SK-N-DZ (cell line): Measurements from ENCODE around the gene TNFRSF1A.
"Not testable (repeated sequence)": the region's sequence is repeated elsewhere in the genome, so short reads cannot be mapped to it uniquely, and the experiment has no call there.

Source experiments
- DNase-seq: peaks from one replicate; pipeline ENCODE4 v3.0.0-alpha.2; 2015; ENCODE audit warnings: low spot score

The TNFRSF1A gene

GRCh38 chr12:6358881-6359280, 17.0 kb upstream of the TNFRSF1A start:
- DNase-seq, result no peak

- DNase-seq, result no peak
These were observed 14.5 kb upstream of the TNFRSF1A start for GRCh38 chr12:6356374-6356820.

- DNase-seq, result no peak
These were observed 13.9 kb upstream of the TNFRSF1A start for GRCh38 chr12:6355491-6356373.

GRCh38 chr12:6354495-6355393, 12.9 kb upstream of the TNFRSF1A start:
- DNase-seq, result no peak

GRCh38 chr12:6352193-6353173, 10.6 kb upstream of the TNFRSF1A start:
- no peak for DNase-seq

- no peak for DNase-seq
These were observed 9.7 kb upstream of the TNFRSF1A start for GRCh38 chr12:6351622-6352021.

- no peak for DNase-seq
These were observed 5.8 kb upstream of the TNFRSF1A start for GRCh38 chr12:6347367-6348338.

- no peak for DNase-seq
These were observed 5.1 kb upstream of the TNFRSF1A start for GRCh38 chr12:6346942-6347341.

GRCh38 chr12:6346235-6346832, 4.5 kb upstream of the TNFRSF1A start:
- peak; percentile 85 for DNase-seq

GRCh38 chr12:6345319-6346091, 3.6 kb upstream of the TNFRSF1A start:
- DNase-seq, result no peak

- not testable (repeated sequence) for DNase-seq
These were observed 2.3 kb upstream of the TNFRSF1A start for GRCh38 chr12:6344101-6344660.

GRCh38 chr12:6343518-6343917, 1.6 kb upstream of the TNFRSF1A start:
- no peak for DNase-seq

GRCh38 chr12:6342140-6342889, 439 bp upstream of the TNFRSF1A start:
- DNase-seq, result no peak

- no peak for DNase-seq
These were observed 995 bp downstream of the TNFRSF1A start for GRCh38 chr12:6340745-6341416.

GRCh38 chr12:6340032-6340638, 1.7 kb downstream of the TNFRSF1A start:
- DNase-seq, result no peak

GRCh38 chr12:6338955-6339354, 2.9 kb downstream of the TNFRSF1A start:
- DNase-seq, result no peak

- DNase-seq, result not testable (repeated sequence)
These were observed 3.3 kb downstream of the TNFRSF1A start for GRCh38 chr12:6338536-6338935.
